H1 (cell line): ENCODE results near the gene B4GALNT1. TPM values are rescaled to one million over a fixed set of nuclear protein-coding genes. Genes with fewer than 3 reads are reported as not detected.
A peak's percentile ranks its signal among the peaks of the same experiment; 100 is the strongest.

ENCODE experiments used
- CBX8 ChIP-seq: fragments of 300-800, 300-1000 bp; sonication (generic); IDR thresholded peaks from 2 replicates; pipeline ENCODE4 v1.7.1; 2016; ENCODE audit warnings: low read depth, low read length, borderline replicate concordance
- CHD7 ChIP-seq: fragments of 300-600 bp; sonication (generic); IDR thresholded peaks from 2 replicates; pipeline ENCODE4 v1.7.1; 2012; ENCODE audit warnings: low read length, moderate library complexity, mild to moderate bottlenecking, inconsistent platforms; ENCODE audit not compliant: insufficient replicate concordance
- CTBP2 ChIP-seq: IDR thresholded peaks from 2 replicates; pipeline ENCODE4 v1.7.0; 2011; ENCODE audit warnings: borderline replicate concordance, mild to moderate bottlenecking, moderate library complexity, mixed read lengths, low read length; ENCODE audit not compliant: insufficient read depth, insufficient read length
- HDAC2 ChIP-seq, 2 experiments: fragments of 300-600 bp in 1 of 2; sonication (generic) in 1 of 2; IDR thresholded peaks; 2 replicates each; pipeline ENCODE4 v1.6.1; 2011 to 2012; ENCODE audit warnings: low read depth in 2 of 2, low read length in 2 of 2, mild to moderate bottlenecking in 2 of 2, moderate library complexity in 2 of 2, borderline replicate concordance in 1 of 2, inconsistent platforms in 1 of 2
- JUN ChIP-seq: IDR thresholded peaks from 2 replicates; pipeline ENCODE4 v1.6.1; 2011; ENCODE audit warnings: low read depth, mild to moderate bottlenecking, improper control_type of control experiment, low read length
- KDM4A ChIP-seq: IDR thresholded peaks from one replicate; pipeline ENCODE4 v1.7.1; 2012; ENCODE audit warnings: low read depth, mild to moderate bottlenecking, moderate library complexity, low read length, inconsistent platforms; ENCODE audit not compliant: severe bottlenecking
- POLR2A ChIP-seq, 2 experiments: IDR thresholded peaks; 1 replicate in 1 of 2; 2 replicates in 1 of 2; pipeline ENCODE4 v1.6.1; 2011; ENCODE audit warnings: low read depth in 2 of 2, low read length in 2 of 2, mild to moderate bottlenecking in 2 of 2; ENCODE audit errors: control extremely low read depth in 1 of 2
- SAP30 ChIP-seq: fragments of 300-600 bp; sonication (generic); IDR thresholded peaks from 2 replicates; pipeline ENCODE4 v1.7.1; 2012; ENCODE audit warnings: low read length, moderate library complexity, mild to moderate bottlenecking, inconsistent platforms; ENCODE audit not compliant: insufficient read depth, insufficient replicate concordance
- SP2 ChIP-seq: IDR thresholded peaks from 2 replicates; pipeline ENCODE4 v1.6.1; 2012; ENCODE audit warnings: mild to moderate bottlenecking, low read length, inconsistent platforms
- TAF1 ChIP-seq: IDR thresholded peaks from 2 replicates; pipeline ENCODE4 v1.6.1; 2011; ENCODE audit warnings: mild to moderate bottlenecking, low read depth, low read length
- polyA plus RNA-seq, 7 experiments: library from polyadenylated mRNA; depleted of rRNA in 3 of 7; stranded (reverse) in 5 of 7; unstranded in 2 of 7; fragments of >200 nt in 5 of 7; fragments of 200-250 nt in 2 of 7; gene quantifications; 1 replicate in 5 of 7; 2 replicates in 1 of 7; 4 replicates in 1 of 7; pipeline versions ENCODE4 v1.2.1 to v1.2.3, GENCODE V29; 2011 to 2013; ENCODE audit warnings: missing spikeins in 2 of 7, mixed read lengths in 2 of 7
- total RNA-seq: library from RNA; stranded (reverse); fragmentation: NEBNext Ultra II Directional; extraction: Animal tissue kit (Norgen Biotek cat#: 25700); gene quantifications from 2 replicates; pipeline ENCODE4 v1.2.1, GENCODE V29; 2021

The B4GALNT1 gene
- total and polyA plus RNA-seq, 2 of the 8 experiments (the other 6 are each of a cell fraction or from before 2014, with no cell fraction given): 1.5 to 2.3 TPM

GRCh38 chr12:57621497-57622292, 11.3 kb downstream of the B4GALNT1 start (continued):
- TF ChIP-seq CHD7: no peak
- peak in 1 of 2 experiments; percentile 96; a peak in 2 of 4 replicates for TF ChIP-seq HDAC2 (IDR thresholded peaks at IDR 0.05; ENCODE audit: borderline replicate concordance in 1 of 2, low read depth in 2 of 2, low read length in 2 of 2)
- no peak for TF ChIP-seq JUN
- no peak for TF ChIP-seq SP2
- no peak for TF ChIP-seq TAF1
- no peak for TF ChIP-seq POLR2A (IDR thresholded peaks at IDR 0.05; ENCODE audit: control extremely low read depth in 1 of 2, low read depth in 2 of 2, low read length in 2 of 2)
- TF ChIP-seq KDM4A: peak; percentile 66
- no peak for TF ChIP-seq SAP30
- no peak for TF ChIP-seq CTBP2
- TF ChIP-seq CBX8: no peak
